GM19324 (cell line): Measurements from ENCODE around the gene PMPCB.
A peak's percentile ranks its signal among the peaks of the same experiment; 100 is the strongest.

Experiments used
- ATAC-seq: cut with Tn5 transposase; IDR thresholded peaks from one replicate; pipeline ENCODE4 v1.9.1; 2021; ENCODE audit warnings: mild to moderate bottlenecking, moderate library complexity; ENCODE audit not compliant: unreplicated experiment, low FRiP score

PMPCB gene

DNA sequence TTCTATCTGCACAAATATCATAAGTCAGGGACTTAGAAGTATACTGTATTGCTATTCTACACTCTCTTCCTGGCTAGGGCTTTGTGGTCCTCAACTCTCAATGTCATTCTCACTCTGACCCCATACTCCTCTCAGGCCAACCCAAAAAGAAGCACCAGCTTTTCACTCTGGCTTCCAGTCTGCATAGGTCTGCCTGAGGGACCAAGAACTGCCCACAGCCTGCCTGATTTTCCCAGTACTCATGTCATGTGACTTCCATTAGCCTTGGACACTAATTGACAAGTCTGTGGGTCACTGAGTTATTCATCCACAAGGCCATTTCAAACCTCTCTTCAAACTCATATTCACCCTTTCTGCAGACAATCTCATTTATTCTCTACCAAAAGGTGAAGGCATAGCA lies 19.8 kb downstream of the PMPCB start:
- ATAC-seq, result no peak

DNA sequence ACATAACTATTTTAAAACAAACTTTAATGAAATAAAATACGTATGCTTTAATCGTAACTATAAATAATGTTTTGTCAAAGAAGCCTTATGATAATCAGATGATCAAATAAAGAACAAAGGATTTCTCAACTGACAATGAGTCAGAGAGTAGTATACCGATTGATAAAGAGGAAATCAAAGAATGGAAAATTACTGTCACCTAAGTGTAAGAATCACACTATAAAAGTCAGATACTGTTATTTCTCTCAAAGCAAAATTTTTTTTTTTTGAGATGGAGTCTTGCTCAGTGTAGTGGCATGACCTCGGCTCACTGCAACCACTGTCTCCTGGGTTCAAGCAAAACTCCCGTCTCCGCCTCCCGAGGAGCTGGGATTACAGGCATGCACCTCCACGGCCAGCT lies 28.5 kb downstream of the PMPCB start:
- ATAC-seq, result no peak

DNA sequence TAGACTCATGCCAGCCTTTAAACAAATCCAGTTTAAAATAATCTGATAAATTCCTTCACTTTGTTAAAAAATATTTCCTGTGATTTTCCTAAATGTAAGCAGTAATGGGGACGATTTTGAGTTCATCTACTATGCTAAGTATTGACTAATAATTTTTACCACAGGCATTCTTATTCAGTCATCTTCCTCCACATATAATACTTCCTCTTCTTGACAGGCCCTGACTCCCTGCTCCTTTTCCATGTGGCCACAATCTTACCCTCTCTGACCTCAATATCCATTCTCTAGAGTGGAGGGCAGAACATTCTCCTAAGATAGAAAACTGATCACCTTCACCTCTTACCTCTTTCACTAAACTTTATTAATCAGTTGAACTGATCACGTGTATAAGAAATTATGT lies 39.5 kb downstream of the PMPCB start:
- ATAC-seq, result no peak

GRCh38 chr7:103338864-103339263 lies 41.6 kb downstream of the PMPCB start:
- no peak for ATAC-seq

DNA sequence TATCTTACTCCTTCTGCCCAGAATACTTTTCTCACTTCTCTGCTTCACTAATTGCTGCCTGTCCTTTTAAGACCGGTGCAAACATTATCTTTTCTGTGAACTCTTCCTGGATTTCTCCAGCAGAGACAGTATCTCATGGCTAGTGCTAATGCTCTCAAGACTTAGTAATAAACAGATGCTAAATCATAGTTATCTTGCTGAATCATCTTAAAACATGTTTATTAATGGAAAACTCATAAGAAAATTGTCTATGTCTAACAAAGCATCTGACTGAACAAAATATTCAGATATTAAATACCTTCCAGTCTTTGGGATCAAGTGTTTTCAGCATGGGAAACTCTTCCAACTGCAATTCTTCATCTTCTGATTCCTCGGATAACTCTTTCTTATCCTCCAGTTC lies 44.2 kb downstream of the PMPCB start:
- ATAC-seq, result no peak

- ATAC-seq, result no peak
These were observed 46.1 kb downstream of the PMPCB start for GRCh38 chr7:103343332-103343731.

DNA sequence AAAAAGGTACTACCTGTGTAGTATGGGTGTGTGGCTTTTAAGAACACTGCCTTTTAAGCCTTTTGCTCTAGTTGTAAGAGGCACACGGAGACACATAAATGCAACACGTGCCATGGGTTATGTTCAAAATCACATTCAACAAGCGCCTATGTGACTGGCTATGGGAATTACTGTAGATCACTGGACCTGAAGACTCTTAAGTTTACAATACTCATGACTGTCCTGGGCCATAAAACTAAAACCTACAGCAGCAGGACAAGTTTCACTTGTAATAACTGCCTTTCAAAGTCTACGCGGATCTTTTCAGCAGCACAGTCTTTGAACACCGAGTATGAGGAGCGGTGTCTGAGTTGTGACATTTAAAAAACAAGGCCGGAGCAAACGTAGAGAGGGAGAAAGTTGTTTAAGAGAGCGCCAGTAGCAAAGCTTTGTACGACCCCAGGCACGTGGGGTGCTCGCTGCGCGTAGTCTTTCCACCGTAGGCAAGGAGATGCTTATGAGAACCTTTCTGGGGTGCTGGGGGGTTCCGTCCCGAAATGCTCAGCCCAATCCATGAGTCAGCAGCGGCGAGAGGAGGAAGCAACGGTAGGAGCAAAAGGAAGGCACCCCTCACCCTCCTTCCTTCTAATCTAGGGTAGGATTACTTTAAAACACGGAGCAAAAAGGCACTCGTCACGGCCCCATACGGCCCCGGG lies 46.7 kb downstream of the PMPCB start:
- peak; percentile 3 for ATAC-seq

DNA sequence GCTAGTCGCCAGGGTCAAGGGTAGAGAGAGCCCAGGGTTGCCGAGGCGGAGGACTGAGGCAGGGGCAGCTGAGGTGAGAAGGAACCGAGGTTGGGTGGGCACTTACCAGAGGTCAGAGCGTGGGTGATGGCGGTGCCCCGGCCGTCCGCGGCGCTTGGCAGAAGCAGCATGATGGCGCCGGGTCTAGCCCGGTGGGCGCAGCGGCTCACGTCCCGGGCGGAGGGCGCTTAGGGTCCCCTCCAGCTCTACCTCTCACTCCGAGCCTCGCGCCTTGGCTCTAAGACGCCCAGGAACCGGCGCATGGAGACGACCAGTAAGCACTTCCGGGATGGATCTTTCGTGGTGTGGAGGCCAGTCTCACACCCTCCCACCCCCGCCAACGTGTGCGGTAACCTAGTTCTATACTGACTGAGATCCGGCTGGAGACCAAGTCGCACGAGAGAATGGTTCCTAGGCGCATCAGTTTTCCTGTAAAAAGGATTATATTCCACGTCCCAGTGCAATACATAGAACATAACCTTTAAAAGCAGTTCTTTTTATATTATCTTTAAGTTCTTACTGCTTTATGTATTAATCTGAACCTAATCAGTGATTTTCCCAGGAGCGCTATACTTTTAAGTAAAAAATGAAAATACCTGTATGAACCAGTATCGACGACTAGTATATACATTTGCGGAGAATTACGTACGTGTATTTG lies 47.4 kb downstream of the PMPCB start, which contains the start of gene DNAJC2:
TSS of gene DNAJC2 (minus strand) at position 315 of the 697 bp plus-strand sequence. CDS start at position 170, 145 bp downstream.
- peak; percentile 82 for ATAC-seq

DNA sequence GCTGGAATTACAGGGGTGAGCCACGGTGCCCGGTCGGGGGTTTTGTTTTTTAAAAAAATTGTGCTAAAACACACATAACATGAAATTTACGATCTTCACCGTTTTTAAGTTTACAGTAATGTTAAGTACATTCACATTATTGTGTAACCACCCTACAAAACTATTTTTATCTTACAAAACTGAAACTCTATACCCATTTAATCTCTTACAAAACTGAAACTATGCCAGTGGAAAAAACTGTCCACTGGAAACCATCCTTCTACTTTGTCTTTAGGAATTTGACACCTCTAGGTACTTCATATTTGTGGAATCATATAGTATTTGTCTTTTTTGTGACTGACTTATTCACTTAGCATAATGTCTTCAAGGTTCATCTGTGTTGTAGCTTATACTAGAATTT lies 49.2 kb downstream of the PMPCB start:
- ATAC-seq, result no peak

- peak; percentile 74 for ATAC-seq
These were observed 50.5 kb downstream of the PMPCB start, which contains the start of gene PSMC2 for GRCh38 chr7:103347507-103348267. TSS of gene PSMC2 (plus strand) at chr7:103347643. CDS start at chr7:103347712, 69 bp downstream.

DNA sequence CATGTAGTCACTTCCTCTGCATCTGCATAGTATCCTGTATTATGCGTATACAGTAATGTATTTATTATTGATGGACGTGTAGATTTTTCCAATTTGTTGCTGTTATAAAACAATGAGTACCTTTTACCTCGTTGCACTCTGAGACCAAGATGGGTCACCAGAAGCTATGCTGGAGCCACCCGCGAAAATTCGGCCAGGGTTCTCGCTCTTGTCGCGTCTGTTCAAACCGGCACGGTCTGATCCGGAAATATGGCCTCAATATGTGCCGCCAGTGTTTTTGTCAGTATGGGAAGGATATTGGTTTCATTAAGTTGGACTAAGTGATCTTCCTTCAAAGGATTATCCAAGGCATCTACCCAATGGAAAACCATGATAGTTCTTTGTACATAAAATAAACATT lies 51.2 kb downstream of the PMPCB start:
- no peak for ATAC-seq

DNA sequence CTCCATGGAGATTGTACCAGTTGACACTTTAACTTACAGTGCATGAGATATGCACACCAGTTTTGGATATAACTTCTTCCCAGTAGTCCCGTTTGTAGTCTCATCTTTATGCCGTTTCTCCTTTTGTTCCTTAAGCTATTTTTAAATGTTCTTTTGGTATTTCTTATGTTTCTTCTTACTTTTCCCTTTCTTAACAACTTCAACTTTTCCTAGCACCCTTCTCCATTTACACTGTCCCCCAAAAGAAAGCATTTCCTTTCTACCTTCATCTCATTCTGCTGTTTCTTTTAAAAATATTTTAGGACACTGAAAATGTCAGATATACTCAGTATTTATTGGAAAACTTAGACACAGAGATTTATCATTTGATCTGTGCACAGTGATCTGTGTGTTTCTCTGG lies 51.7 kb downstream of the PMPCB start:
- ATAC-seq, result no peak

DNA sequence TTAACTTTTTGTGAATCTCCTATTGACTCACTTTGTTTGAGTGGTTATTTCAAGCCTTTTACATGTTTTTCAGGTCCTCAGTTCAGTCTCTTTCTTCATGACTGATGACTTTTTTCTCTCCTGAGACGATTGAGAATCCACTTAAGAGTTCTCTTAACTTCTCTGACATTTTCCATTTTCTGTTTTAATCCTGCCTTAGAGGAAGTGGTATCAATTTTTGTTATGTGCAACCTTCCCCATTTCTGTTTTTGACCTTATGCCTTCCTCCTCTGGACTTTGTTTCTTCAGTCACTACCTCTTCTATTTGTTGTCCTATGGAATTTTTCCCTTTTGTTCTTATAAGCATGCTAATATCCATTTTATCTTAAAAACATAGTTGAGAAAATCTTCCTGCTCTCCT lies 52.6 kb downstream of the PMPCB start:
- ATAC-seq, result no peak
